ENCODE data around the gene ITGB4. TPM values are rescaled to one million over a fixed set of nuclear protein-coding genes. Genes with fewer than 3 reads are reported as not detected.

Gene ITGB4
- 1 to 10 TPM in 1 of 2 experiments, under 1 TPM in 1; 0.89 to 2.0 TPM for total RNA-seq

GRCh38 chr17:75720656-75721462 is at the start of gene ITGB4:
Gene ITGB4 (plus strand): TSS chr17:75721459. CDS start chr17:75724704, 3,245 bp downstream.
- Mint-ChIP-seq H3K4me3 (peak within 1 kb of the TSS; percentile 71), H3K4me1 (ENCODE audit: low read depth) (peaks cover 6% of the 10 kb centered on the region), H3K36me3 (ENCODE audit: low read depth) (no peaks in the 10 kb centered on the region), H3K9me3 (ENCODE audit: insufficient read depth) (no peaks in the 10 kb centered on the region), H3K27ac (peak within 1 kb of the TSS; percentile 20), H3K27me3 (ENCODE audit: low read depth) (peaks cover 17% of the 10 kb centered on the region)
- ChIA-PET POLR2A (interaction anchor here (1.9 kb wide), 1 partner anchor 53 kb away, joined by 4 read pairs; the partner anchor contains the start of genes RECQL5 and SAP30BP), CTCF (interaction anchor here (1.2 to 3.0 kb wide), 11 partner anchors 9 to 83 kb away, joined by 3 to 16 read pairs (median 4); partner anchors contain the start of genes RECQL5 and SAP30BP)
- DNase-seq (peak; percentile 75), ATAC-seq (peak; percentile 92)

DNA sequence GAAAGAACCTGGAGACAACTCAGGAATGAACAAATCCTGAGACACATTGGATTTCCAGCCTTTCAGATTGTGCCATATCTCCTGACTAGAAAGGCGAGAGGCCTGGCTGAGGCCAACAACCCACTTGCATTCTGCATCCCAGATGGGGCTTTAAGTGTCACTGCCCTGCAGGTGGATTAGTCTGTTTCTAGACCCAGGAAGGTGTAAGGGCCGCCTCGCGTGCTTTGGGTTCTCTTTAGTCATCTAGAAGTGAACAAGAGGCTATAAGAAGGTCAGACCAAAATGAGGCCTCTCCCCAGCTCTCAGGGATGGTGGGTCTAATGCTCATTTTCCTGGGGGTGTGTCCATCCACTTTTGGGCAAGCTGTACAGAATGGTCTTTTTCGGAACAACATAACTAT is 49.2 kb upstream of the ITGB4 start:
- ChIA-PET CTCF (interaction anchor here (0.7 to 8.5 kb wide), 8 partner anchors 10 to 81 kb away, joined by 3 to 152 read pairs (median 8); partner anchors contain the start of genes ITGB4 and SMIM5), POLR2A (interaction anchor here (0.9 kb wide), 2 partner anchors 73 to 133 kb away, joined by 3 to 4 read pairs; no protein-coding TSS in a partner anchor)
- no peaks in the 10 kb centered on the region for H3K27me3 Mint-ChIP-seq (ENCODE audit: low read depth)
- DNase-seq: no peak
- H3K4me1 Mint-ChIP-seq (ENCODE audit: low read depth): peaks cover 23% of the 10 kb centered on the region
- no peak overlapping the region for H3K4me3 Mint-ChIP-seq
- no peaks in the 10 kb centered on the region for H3K9me3 Mint-ChIP-seq (ENCODE audit: insufficient read depth)
- H3K36me3 Mint-ChIP-seq (ENCODE audit: low read depth): peaks cover 52% of the 10 kb centered on the region
- H3K27ac Mint-ChIP-seq: no peak overlapping the region
- ATAC-seq: no peak

- POLR2A ChIA-PET: interaction anchor here (1.0 kb wide), 1 partner anchor 80 kb away, joined by 3 read pairs; no protein-coding TSS in a partner anchor
- no peaks in the 10 kb centered on the region for H3K9me3 Mint-ChIP-seq (ENCODE audit: insufficient read depth)
- ATAC-seq (no peak), DNase-seq (no peak)
- no peak overlapping the region for H3K4me3 Mint-ChIP-seq
- CTCF ChIA-PET: interaction anchor here (0.6 to 8.5 kb wide), 7 partner anchors 14 to 120 kb away, joined by 3 to 152 read pairs (median 4); no protein-coding TSS in a partner anchor
- no peaks in the 10 kb centered on the region for H3K27me3 Mint-ChIP-seq (ENCODE audit: low read depth)
- peaks cover 54% of the 10 kb centered on the region for H3K36me3 Mint-ChIP-seq (ENCODE audit: low read depth)
- no peak overlapping the region for H3K27ac Mint-ChIP-seq
- H3K4me1 Mint-ChIP-seq (ENCODE audit: low read depth): peaks cover 17% of the 10 kb centered on the region
These were observed 47.8 kb upstream of the ITGB4 start for GRCh38 chr17:75673487-75673886.

DNA sequence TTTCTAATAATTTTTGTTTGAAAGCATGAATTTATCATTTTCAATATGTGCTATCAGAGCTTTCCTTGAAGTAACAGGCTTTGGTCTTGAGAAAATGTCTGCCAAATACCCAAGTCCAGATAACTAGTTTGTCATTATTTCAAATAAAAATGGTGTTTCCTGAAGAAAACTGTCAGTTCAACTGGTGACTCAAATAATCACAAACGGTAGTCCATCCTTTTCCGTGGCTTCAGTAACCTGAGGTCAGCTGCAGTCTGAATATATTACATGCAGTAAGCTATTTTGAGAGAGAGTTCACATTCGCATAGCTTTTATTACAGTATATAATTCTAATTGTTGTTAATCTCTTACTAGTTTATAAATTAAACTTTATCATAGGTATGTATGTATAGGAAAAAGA is 44.8 kb upstream of the ITGB4 start:
- H3K27me3 Mint-ChIP-seq (ENCODE audit: low read depth): no peaks in the 10 kb centered on the region
- H3K36me3 Mint-ChIP-seq (ENCODE audit: low read depth): peaks cover 38% of the 10 kb centered on the region
- POLR2A ChIA-PET: interaction anchor here (3.1 kb wide), 1 partner anchor 10 kb away, joined by 7 read pairs; the partner anchor contains the start of genes RECQL5 and SAP30BP
- H3K9me3 Mint-ChIP-seq (ENCODE audit: insufficient read depth): no peaks in the 10 kb centered on the region
- no peak overlapping the region for H3K4me3 Mint-ChIP-seq
- no peak overlapping the region for H3K27ac Mint-ChIP-seq
- CTCF ChIA-PET: interaction anchor here (1.0 to 8.5 kb wide), 8 partner anchors 7 to 249 kb away, joined by 3 to 152 read pairs (median 10); partner anchors contain the start of genes RECQL5, SAP30BP and SMIM5
- peaks cover 4% of the 10 kb centered on the region for H3K4me1 Mint-ChIP-seq (ENCODE audit: low read depth)
- ATAC-seq (no peak), DNase-seq (no peak)

DNA sequence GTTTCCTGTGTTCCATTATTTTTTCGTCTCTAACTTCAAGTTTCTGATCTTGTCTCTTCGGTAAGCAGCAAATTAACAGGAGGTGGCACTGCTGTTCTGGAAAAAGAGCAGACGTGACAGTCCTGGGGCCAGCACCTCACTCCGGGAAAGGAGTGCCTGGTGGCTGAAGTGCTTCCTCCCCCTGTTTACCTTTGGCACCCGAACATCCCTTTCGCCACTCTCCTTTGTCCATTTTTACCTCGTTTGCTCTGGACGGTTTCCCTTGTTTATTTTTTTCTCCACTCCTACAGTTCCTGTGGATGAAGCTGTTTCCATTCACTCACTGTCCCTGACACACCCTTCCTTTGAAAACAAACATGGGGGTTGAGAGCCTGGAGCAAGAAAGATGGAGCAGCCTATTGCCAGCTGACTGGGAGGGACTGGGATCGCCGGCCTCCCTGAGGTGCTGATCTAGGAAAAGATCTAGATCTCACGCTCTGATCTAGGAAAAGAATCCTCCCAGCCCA is 41.5 kb upstream of the ITGB4 start:
- DNase-seq (no peak), ATAC-seq (no peak)
- H3K36me3 Mint-ChIP-seq (ENCODE audit: low read depth): peaks cover 23% of the 10 kb centered on the region
- H3K9me3 Mint-ChIP-seq (ENCODE audit: insufficient read depth): no peaks in the 10 kb centered on the region
- H3K4me1 Mint-ChIP-seq (ENCODE audit: low read depth): peaks cover 8% of the 10 kb centered on the region
- no peak overlapping the region for H3K4me3 Mint-ChIP-seq
- ChIA-PET POLR2A (interaction anchor here (0.9 to 1.2 kb wide), 2 partner anchors 12 to 14 kb away, joined by 3 to 4 read pairs; no protein-coding TSS in a partner anchor), CTCF (interaction anchor here (0.6 to 3.5 kb wide), 5 partner anchors 10 to 415 kb away, joined by 3 to 30 read pairs (median 5); partner anchors contain the start of gene SMIM5)
- no peaks in the 10 kb centered on the region for H3K27me3 Mint-ChIP-seq (ENCODE audit: low read depth)
- H3K27ac Mint-ChIP-seq: no peak overlapping the region

DNA sequence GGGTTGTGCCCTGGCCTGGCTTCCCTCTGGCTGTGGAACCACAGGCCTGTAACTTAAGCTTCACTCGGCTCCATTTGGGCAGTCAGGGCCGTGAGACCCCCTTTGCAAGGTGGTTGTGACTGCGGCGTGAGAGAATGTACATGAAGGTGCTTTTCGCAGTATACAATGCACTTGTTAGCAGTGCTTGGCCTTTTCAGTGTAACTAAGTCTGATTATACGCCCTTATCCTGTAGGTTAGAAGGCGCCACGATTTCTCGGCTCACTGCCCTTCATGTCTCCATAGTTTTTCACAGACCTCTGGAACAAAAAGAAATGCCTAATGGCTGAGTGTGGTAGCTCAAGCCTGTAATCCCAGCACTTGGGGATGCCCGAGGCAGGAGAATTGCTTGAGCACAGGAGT is 40.8 kb upstream of the ITGB4 start:
- ATAC-seq: no peak
- Mint-ChIP-seq H3K4me1 (ENCODE audit: low read depth) (peaks cover 6% of the 10 kb centered on the region), H3K36me3 (ENCODE audit: low read depth) (peaks cover 24% of the 10 kb centered on the region), H3K27ac (no peak overlapping the region), H3K9me3 (ENCODE audit: insufficient read depth) (no peaks in the 10 kb centered on the region), H3K4me3 (no peak overlapping the region), H3K27me3 (ENCODE audit: low read depth) (no peaks in the 10 kb centered on the region)
- ChIA-PET CTCF (interaction anchor here (1.5 to 3.5 kb wide), 3 partner anchors 48 to 73 kb away, joined by 5 to 30 read pairs (median 7); partner anchors contain the start of gene SMIM5), POLR2A (interaction anchor here (1.0 kb wide), 1 partner anchor 14 kb away, joined by 4 read pairs; the partner anchor contains the start of gene RECQL5)
- no peak for DNase-seq

DNA sequence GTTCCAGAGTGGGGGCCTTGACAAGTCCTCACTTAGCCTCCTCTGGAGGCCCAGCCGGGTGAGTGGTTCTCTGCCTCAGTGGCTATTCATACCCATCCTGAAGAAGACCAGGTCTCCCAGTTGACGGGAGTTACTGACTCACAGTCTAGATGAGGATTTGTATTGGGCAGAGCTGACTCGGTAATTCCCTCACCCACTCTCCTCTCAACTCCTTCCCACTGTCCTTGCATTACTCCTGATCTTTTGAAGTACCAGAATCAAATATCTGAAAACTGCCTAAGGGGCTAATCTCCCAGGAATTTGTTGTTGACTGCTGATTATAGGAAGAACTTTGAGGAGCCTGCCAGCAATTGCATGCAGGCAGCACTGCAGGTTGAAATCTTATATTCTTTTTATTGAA is 40.0 kb upstream of the ITGB4 start:
- CTCF ChIA-PET: interaction anchor here (1.8 to 3.5 kb wide), 2 partner anchors 49 to 67 kb away, joined by 5 to 30 read pairs; partner anchors contain the start of gene SMIM5
- no peak overlapping the region for H3K27ac Mint-ChIP-seq

DNA sequence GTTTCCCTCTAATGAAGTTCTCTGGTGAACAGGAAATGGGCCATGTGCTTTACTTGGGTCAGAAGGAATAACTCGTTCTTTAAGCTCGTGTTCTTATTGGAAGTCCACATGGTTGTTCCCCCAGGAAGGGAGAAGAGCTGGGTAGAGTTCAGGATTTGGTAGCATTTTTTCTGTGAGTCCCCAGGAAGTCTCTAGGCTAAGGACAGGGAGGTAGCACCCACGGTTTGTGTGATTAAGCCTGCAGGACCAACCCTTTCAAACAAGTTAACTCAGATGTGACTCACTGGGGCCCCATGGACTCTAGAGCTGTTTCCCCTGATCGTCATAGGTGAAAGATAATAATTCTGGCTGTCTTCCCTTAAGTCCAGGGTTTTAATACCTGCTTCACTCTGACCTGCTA is 37.7 kb upstream of the ITGB4 start:
- ChIA-PET POLR2A (interaction anchor here (0.5 to 1.2 kb wide), 2 partner anchors 17 to 437 kb away, joined by 3 to 5 read pairs; partner anchors contain the start of genes RECQL5 and SAP30BP), CTCF (interaction anchor here (1.0 to 9.0 kb wide), 10 partner anchors 8 to 70 kb away, joined by 3 to 120 read pairs (median 4); partner anchors contain the start of genes ITGB4 and SMIM5)
- Mint-ChIP-seq H3K27me3 (ENCODE audit: low read depth) (no peaks in the 10 kb centered on the region), H3K36me3 (ENCODE audit: low read depth) (peaks cover 21% of the 10 kb centered on the region), H3K27ac (no peak overlapping the region), H3K4me3 (no peak overlapping the region), H3K9me3 (ENCODE audit: insufficient read depth) (no peaks in the 10 kb centered on the region), H3K4me1 (ENCODE audit: low read depth) (peaks cover 27% of the 10 kb centered on the region)
- DNase-seq: no peak
- ATAC-seq: no peak

More for the DNA sequence above, 40.0 kb upstream of the ITGB4 start:
- POLR2A ChIA-PET: no interaction called here
- Mint-ChIP-seq H3K9me3 (ENCODE audit: insufficient read depth) (no peaks in the 10 kb centered on the region), H3K4me1 (ENCODE audit: low read depth) (peaks cover 8% of the 10 kb centered on the region), H3K4me3 (no peak overlapping the region), H3K27me3 (ENCODE audit: low read depth) (no peaks in the 10 kb centered on the region), H3K36me3 (ENCODE audit: low read depth) (peaks cover 22% of the 10 kb centered on the region)
- ATAC-seq (no peak), DNase-seq (no peak)

GRCh38 chr17:75684249-75684648 is 37.0 kb upstream of the ITGB4 start:
- ChIA-PET POLR2A (interaction anchor here (1.7 kb wide), 1 partner anchor 17 kb away, joined by 6 read pairs; the partner anchor contains the start of genes RECQL5 and SAP30BP), CTCF (interaction anchor here (1.0 to 9.0 kb wide), 7 partner anchors 9 to 69 kb away, joined by 3 to 120 read pairs (median 8); partner anchors contain the start of genes ITGB4 and SMIM5)
- Mint-ChIP-seq H3K36me3 (ENCODE audit: low read depth) (peaks cover 19% of the 10 kb centered on the region), H3K4me1 (ENCODE audit: low read depth) (peaks cover 33% of the 10 kb centered on the region), H3K4me3 (no peak overlapping the region), H3K9me3 (ENCODE audit: insufficient read depth) (no peaks in the 10 kb centered on the region), H3K27ac (peak overlapping the region; percentile 15), H3K27me3 (ENCODE audit: low read depth) (no peaks in the 10 kb centered on the region)
- no peak for DNase-seq
- ATAC-seq: no peak

DNA sequence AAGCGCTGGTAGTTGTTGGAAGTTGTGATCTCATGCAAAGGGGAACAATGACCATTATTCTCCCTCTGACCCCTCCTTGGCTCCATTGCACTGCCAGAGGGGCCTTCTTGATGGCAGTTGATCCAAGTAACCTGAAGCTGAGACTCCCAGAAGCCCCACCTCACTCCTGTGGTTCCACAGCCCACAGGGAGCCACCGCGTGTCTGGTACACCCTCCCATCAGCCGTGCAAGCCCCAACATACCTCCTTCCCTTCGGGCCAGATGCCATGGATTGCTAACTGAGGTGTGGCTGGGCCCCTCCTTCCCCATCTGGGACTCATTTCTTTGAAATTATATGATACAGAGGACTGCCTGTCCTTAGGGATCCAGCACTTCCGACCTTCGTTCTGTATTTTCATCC is 36.3 kb upstream of the ITGB4 start:
- peaks cover 40% of the 10 kb centered on the region for H3K4me1 Mint-ChIP-seq (ENCODE audit: low read depth)

GRCh38 chr17:75685499-75685898 is 35.8 kb upstream of the ITGB4 start:
- H3K9me3 Mint-ChIP-seq (ENCODE audit: insufficient read depth): no peaks in the 10 kb centered on the region
- peaks cover 45% of the 10 kb centered on the region for H3K4me1 Mint-ChIP-seq (ENCODE audit: low read depth)
- no peak overlapping the region for H3K4me3 Mint-ChIP-seq

More for the DNA sequence above, 36.3 kb upstream of the ITGB4 start:
- H3K9me3 Mint-ChIP-seq (ENCODE audit: insufficient read depth): no peaks in the 10 kb centered on the region
- POLR2A ChIA-PET: interaction anchor here (1.7 kb wide), 1 partner anchor 18 kb away, joined by 6 read pairs; the partner anchor contains the start of genes RECQL5 and SAP30BP
- H3K36me3 Mint-ChIP-seq (ENCODE audit: low read depth): peaks cover 25% of the 10 kb centered on the region
- no peak for ATAC-seq
- H3K27ac Mint-ChIP-seq: no peak overlapping the region
- no peaks in the 10 kb centered on the region for H3K27me3 Mint-ChIP-seq (ENCODE audit: low read depth)
- CTCF ChIA-PET: interaction anchor here (1.1 to 9.0 kb wide), 3 partner anchors 10 to 64 kb away, joined by 5 to 120 read pairs (median 16); no protein-coding TSS in a partner anchor
- no peak overlapping the region for H3K4me3 Mint-ChIP-seq
- no peak for DNase-seq

More at GRCh38 chr17:75685499-75685898, 35.8 kb upstream of the ITGB4 start:
- peaks cover 27% of the 10 kb centered on the region for H3K36me3 Mint-ChIP-seq (ENCODE audit: low read depth)
- CTCF ChIA-PET: interaction anchor here (1.1 to 9.0 kb wide), 4 partner anchors 11 to 68 kb away, joined by 4 to 120 read pairs (median 14); partner anchors contain the start of gene SMIM5
- DNase-seq (no peak), ATAC-seq (no peak)
- POLR2A ChIA-PET: interaction anchor here (1.7 kb wide), 1 partner anchor 19 kb away, joined by 6 read pairs; the partner anchor contains the start of genes RECQL5 and SAP30BP
- no peak overlapping the region for H3K27ac Mint-ChIP-seq
- H3K27me3 Mint-ChIP-seq (ENCODE audit: low read depth): no peaks in the 10 kb centered on the region

Data from activated CD8-positive, alpha-beta T cell treated with anti-CD3 and anti-CD28 coated beads, Interleukin-2, amount 10 ng/mL, durations not matched to agents 7 days and 5 days (primary cell).